ENCODE data around the gene GIMAP8.

DNA sequence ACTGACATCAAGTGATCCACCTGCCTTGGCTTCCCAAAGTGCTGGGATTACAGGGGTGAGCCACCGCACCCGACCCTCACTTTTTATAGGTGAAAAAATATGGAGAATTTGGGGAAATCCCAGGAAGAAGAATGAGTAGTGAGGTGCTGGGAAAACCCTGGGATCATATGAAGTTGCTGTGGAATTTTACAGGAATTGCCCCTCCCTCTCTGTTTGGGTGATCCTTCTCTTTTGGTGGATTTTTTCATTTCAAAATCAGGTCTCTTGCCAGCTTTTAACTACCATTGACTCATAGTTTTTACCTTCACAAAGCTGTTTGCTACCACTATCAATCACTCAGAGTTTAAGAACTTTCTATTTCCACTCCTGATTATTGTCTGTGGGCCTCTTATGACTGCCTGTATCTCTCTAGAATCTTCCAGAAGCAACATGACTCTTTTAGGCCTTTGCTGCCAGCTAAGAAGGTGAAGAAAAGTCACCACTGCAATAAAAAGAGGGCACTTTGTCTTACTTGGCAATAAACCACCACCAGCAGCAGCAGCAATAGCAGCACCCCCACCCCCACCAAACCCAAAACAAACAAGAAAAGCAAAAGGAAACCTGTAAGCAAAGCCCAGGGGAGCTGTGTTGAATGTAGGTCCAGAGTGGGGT, 4.0 kb upstream of the GIMAP8 start:
- TF ChIP-seq, protein P1, sequence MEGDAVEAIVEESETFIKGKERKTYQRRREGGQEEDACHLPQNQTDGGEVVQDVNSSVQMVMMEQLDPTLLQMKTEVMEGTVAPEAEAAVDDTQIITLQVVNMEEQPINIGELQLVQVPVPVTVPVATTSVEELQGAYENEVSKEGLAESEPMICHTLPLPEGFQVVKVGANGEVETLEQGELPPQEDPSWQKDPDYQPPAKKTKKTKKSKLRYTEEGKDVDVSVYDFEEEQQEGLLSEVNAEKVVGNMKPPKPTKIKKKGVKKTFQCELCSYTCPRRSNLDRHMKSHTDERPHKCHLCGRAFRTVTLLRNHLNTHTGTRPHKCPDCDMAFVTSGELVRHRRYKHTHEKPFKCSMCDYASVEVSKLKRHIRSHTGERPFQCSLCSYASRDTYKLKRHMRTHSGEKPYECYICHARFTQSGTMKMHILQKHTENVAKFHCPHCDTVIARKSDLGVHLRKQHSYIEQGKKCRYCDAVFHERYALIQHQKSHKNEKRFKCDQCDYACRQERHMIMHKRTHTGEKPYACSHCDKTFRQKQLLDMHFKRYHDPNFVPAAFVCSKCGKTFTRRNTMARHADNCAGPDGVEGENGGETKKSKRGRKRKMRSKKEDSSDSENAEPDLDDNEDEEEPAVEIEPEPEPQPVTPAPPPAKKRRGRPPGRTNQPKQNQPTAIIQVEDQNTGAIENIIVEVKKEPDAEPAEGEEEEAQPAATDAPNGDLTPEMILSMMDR (IDR thresholded peaks at IDR 0.05; ENCODE audit: low read depth, low read length) = no peak
- TF ChIP-seq, protein P2, sequence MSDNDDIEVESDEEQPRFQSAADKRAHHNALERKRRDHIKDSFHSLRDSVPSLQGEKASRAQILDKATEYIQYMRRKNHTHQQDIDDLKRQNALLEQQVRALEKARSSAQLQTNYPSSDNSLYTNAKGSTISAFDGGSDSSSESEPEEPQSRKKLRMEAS (IDR thresholded peaks at IDR 0.05; ENCODE audit: low read depth, low read length) = no peak
- no peak for TF ChIP-seq POLR2A (IDR thresholded peaks at IDR 0.05; ENCODE audit: extremely low read depth, insufficient read length)

All from NB4 (cell line).